Activated CD8-positive, alpha-beta memory T cell treated with anti-CD3 and anti-CD28 coated beads for 4 hours (primary cell): ENCODE results near the gene COX6A2.

Experiments used
- DNase-seq, 2 donors: peaks; one replicate each; pipeline ENCODE4 v3.0.0-alpha.2; 2020; ENCODE audit warnings: low read depth in 2 of 2

Gene COX6A2

DNA sequence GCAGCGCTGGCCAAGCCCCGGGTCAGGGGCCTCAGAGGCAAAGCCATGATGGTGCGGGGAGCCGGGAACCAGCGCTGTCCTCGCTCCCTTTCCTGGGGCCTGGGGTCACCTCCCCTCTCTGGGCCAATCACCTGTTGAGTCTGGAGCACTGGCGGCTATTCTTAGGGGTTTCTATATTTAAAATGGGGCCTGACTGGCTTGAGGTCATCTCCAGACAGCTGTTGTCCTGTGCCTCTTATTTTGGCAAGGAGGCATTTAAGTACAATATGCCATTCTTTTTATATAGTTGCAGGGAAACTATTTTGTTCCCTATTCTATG lies at the start of gene COX6A2:
COX6A2 (minus strand) TSS at position 82 of the 319 bp plus-strand sequence; CDS start at position 47, 35 bp downstream.
- DNase-seq = no peak

DNA sequence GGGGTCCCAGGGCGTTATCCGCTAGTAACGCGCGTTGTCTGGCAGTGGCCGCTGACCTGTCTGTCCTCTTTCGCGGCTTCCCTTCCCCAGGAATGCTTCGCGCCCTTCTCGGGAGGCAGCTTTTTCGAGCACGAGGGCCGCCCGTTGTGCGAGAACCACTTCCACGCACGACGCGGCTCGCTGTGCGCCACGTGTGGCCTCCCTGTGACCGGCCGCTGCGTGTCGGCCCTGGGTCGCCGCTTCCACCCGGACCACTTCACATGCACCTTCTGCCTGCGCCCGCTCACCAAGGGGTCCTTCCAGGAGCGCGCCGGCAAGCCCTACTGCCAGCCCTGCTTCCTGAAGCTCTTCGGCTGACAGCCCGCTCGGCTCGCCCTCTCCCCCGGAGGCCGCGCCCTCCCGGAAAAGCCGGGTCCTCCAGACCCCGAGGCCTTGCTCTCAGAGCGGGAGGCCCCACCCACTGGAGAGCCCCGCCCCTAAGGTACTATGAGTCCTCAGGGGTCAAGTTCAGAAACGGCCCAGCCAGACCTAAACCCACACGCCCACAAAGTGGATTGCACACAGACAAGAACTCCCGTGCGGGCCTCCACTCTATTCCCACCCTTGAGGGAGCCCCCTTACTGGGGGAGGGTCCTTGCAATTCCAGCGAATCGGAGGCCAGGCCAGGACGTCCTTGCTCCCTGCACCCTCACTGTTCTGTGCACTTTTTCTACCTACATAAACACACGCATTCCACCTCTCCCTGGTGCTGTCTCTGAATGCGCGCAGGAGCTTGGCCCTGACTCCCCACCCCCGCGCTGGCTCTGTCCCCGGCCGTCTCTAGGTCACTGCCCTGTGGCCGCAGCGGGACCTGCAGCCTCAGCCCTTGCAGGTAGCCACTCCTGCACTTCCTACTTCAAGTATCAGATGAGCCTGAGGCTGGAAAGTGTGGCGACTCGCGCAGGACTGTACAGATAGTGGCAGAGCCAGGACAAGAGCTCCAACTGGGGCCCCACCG lies 49.4 kb upstream of the COX6A2 start:
- no peak for DNase-seq

DNA sequence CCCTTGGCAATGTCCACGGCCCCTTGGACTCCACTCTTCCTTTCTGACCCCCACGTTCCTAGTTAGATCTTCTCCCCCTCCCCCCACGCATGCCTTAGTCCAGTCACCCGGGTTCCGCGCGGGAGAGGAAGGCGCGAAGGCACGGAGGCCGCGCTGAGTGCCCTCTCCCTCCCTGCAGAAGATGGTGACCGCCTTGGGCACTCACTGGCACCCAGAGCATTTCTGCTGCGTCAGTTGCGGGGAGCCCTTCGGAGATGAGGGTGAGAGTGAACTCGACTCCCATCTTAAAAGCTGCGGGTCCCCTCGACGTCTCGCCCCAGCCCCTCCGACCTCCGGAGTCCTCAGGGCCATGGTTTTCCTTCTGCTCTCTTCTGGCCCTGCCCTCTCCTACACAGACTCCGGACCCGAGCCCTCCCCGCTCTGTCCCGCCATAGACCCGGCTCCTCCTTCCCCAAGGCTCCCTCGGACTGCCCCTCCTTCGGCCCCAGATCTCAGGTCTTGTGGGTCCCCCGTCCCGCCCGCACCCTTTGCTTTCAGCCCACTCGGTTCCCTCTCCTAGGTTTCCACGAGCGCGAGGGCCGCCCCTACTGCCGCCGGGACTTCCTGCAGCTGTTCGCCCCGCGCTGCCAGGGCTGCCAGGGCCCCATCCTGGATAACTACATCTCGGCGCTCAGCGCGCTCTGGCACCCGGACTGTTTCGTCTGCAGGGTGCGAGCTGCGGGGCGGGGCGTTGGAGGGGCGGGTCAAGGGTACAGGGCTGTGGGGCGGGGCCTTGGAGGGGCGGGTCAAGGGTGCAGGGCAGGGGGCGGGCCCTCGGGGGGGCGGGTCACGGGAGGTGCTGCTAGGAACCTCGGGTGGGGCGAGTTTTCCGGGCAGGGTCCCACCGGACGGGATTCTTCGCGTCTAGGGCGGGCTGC lies 48.4 kb upstream of the COX6A2 start:
- peak; percentile 75 to 83 for DNase-seq

DNA sequence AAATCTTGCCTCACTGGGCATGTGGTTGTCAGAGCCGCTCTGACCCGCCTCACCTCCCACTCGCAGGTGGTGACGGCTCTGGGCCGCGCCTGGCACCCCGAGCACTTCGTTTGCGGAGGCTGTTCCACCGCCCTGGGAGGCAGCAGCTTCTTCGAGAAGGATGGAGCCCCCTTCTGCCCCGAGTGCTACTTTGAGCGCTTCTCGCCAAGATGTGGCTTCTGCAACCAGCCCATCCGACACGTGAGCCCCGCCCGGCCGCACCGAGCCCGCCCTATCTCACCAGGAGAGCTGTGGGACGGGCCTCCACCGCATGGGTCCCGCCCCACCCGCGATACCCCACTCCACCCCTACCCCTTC lies 47.8 kb upstream of the COX6A2 start:
- no peak for DNase-seq

DNA sequence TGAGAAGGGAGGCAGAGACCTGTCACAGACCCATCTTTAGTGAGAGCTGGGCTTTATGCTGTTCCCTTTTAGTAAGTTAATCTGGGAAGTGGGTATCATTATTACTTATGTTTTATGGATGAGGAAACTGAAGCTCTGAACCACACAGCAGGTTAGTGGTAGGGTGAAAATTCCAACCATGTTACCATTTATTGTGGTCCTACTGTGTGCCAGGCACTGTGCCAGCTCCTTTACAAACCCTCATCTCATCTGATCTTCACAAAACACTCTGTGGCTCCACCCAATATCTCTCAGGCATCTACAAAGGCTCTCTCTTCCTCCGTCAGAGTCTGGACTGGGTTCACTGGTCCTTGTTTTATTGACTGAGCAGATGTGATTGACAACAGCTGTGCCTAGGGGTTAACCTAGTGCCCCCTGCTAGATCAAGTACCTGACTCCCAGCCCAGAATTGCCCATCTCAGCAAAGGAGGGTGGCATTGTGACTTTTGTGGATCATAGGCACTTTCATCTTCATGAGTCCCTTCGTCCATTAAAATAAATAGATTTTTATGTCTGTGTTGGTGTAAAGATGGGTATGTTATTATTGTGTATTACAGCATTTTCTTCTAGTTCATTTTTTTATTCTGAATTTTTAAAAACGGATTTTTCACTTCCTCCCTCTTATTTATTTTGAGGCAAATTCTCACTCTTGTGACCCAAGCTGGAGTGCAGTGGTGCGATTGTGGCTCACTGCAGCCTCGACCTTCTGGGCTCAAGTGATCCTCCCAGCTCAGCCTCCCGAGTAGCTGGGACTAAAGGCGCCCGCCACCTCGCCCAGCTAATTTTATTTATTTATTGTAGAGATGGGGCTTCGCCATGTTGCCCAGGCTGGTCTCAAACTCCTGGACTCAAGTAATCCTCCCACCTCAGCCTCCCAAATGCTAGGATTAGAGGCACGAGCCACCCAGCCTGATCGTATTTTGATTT lies 46.9 kb upstream of the COX6A2 start:
- no peak for DNase-seq

DNA sequence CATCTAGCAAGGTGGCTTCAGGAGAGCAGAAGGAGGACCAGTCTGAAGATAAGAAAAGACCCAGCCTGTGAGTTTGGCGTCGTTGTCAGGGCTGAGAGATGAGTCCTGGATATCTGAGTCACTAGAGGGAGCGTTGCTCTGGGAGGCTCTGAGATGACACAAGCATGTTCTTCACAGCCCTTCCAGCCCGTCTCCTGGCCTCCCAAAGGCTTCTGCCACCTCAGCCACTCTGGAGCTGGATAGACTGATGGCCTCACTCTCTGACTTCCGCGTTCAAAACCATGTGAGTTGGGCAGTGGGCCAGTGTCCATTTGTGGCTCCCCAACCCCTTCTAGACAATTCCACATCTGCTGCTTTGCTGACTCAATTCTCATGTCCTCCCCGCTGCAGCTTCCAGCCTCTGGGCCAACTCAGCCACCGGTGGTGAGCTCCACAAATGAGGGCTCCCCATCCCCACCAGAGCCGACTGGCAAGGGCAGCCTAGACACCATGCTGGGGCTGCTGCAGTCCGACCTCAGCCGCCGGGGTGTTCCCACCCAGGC lies 46.1 kb upstream of the COX6A2 start:
- DNase-seq = no peak

DNA sequence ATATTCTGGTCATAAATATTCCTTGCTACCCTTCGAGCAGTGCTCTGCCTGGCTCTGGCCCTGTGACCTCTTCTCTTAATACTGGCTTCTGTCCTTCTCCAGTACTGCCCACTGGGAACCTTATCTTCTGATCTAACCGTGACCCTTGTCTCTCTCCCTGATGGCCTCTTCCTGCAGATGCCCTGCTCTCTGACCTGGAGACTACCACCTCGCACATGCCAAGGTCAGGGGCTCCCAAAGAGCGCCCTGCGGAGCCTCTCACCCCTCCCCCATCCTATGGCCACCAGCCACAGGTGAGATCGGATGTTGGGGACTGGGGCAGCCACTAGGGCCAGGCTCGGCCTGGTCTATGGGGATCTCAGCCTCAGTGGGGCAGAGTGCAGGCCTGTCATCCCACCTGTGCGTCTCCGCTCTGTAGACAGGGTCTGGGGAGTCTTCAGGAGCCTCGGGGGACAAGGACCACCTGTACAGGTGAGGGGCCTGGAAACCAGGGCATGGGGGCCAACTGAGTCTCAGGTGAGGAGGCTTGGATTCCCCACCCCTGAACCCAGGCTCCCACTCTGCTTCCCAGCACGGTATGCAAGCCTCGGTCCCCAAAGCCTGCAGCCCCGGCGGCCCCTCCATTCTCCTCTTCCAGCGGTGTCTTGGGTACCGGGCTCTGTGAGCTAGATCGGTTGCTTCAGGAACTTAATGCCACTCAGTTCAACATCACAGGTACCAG lies 45.3 kb upstream of the COX6A2 start:
- no peak for DNase-seq

DNA sequence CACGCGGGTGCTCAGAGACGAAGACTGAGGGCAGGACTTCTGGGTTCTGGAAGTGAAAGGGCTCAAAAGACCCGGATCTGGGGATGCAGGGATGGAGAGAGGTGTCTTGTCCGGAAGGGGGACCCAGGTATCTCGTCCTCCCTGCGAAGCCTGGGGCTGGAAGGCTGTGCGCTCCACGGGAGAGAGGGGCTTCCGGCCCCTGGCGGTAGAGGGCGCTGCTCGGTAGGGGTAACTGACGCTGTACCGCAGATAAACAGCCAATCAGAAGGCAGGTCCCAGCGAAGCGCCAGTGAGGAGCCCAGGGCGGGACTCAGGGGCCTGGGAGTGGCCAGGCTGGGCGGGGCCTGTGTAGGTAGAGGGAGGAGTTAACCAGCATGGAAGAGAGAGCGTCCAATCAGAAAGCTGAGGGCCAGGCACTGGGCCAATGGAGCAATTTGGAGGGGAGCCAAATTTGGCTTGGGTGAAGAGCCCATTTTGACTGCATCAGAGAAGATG lies 44.6 kb upstream of the COX6A2 start:
- DNase-seq = no peak

DNA sequence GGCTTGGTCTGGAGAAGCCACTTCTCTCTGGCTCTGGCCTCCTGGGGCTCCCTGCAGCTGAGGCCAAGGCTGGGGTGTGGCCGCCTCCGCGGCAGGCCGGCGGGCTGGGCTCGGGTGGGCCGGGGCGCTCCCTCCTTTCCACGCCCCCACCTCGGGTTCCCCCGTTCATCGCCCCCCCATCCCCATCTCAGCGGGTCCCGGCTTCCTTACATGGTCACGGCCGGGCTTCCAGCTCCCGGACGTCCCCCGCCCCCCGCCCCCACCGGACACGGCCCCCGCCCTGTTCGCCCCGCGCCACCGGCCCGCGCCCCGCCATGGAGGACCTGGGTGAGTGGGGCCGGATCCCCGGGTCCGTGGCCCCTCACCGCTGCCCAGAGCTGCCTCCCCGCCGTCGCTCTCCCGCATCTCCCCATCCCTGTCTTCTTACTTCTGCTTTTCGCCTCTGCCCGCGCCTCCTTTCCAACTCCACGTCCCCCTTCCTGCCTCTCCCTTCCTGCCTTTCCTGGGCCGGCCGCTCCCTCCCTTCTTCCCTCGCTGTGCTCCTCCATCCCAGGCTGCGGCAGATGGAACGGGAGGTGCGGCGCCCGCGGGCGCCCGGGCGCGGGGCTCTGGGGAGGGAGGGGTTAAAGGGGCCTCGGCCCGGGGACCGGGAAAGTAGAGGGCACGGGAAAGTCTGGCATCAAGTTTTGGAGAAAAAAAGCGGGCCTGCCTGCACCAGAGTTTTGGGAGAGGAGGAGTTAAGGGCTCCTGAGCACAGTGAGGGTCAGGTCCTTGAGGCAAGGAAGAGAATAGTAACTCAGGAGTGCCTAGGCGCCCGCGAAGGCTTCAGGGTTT lies 43.9 kb upstream of the COX6A2 start, which contains the start of gene TGFB1I1:
TGFB1I1 (plus strand) TSS at position 278 of the 834 bp plus-strand sequence; CDS start at position 315, 37 bp downstream.
- no peak for DNase-seq

DNA sequence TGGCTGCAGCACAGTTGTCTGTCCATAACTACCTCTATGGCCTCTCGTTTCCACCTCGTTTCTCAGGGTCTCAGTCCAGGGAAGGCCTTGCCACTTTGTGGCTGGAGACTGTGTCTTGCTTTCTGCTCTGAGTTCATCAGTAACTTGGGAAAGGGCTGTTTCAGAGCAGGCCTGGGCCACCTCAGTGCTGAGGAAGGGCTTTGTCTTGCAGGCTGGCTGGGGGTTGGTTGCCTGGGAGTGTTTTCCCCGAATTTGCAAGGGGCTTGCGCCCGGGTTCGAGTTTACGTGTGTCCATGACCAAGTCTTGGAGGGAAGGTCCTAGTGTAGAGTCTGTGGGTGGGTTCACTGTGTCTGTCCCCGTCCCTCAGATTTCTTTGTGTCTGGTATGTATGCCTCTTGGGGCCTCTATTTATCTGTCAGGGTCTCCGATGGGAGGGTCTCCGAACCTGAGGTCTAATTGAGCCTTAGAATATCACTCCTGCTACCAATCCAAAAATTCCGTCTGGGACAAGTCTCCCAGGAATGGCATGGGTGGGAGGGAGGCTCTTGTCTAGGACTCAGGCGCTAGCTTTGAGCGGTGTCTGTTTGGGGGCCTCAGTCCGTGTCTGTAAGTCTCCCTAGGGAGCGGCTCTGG lies 43.2 kb upstream of the COX6A2 start:
- DNase-seq = no peak

DNA sequence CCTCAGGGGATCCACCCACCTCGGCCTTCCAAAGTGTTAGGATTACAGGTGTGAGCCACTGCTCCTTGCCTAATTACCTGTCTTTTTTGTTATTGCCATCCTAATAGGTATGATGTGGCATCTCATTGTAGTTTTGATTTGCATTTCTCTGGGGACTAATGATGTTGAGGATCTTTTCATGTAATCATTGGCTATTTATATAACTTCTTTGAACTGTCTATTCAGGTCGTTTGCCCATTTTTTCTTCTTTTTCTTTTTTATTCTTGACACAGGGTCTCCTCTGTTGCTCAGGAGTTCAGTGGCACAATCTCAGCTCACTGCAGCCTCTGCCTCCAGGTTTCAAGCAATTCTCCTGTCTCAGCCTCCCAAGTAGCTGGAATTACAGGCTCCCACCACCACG lies 42.5 kb upstream of the COX6A2 start:
- no peak for DNase-seq

DNA sequence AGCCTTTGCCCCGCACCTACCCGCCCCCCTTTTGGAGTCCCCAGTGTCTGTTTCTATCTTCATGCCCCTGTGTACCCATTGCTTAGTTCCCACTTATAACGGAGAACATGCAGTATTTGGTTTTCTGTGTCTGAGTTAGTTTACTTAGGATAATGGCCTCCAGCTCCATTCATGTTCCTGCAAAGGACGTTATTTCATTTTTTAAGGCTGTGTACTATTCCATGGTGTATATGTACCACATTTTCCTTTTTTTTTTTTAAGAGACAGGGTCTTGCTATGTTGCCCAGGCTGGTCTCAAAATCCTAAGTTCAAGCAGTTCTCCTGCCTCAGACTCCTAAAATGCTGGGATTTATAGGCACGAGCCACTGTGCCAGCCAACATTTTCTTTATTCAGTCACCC lies 39.7 kb upstream of the COX6A2 start:
- no peak for DNase-seq

DNA sequence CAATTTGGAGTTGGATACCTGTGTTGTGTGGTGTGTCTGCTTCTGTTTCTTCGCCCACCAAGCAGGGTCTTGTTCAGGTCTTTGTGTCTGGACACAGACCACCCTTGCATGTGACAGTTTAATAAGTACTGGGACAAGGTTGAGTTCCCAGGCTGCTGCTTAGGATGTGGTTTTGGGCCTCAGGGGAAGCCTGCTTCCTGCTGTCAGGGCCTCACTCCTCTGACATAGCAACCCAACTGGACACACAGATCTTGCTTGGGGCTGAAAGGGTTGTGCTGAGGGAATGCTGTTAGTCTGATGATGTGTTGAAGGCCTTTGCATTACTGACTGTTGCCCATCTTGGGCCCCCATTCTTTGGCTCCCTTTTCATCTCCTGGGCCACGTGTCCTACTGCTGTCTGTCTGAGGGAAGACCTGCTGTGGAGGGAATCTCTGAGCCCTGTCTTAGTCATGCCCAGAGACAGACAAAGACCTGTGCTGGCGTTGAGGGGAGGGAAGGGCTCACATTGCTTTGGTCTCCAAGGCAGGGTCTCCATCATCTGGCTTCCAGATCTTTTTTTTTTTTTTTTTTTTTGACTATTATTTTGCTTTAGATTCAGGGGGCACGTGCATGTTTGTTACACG lies 39.1 kb upstream of the COX6A2 start:
- no peak for DNase-seq

DNA sequence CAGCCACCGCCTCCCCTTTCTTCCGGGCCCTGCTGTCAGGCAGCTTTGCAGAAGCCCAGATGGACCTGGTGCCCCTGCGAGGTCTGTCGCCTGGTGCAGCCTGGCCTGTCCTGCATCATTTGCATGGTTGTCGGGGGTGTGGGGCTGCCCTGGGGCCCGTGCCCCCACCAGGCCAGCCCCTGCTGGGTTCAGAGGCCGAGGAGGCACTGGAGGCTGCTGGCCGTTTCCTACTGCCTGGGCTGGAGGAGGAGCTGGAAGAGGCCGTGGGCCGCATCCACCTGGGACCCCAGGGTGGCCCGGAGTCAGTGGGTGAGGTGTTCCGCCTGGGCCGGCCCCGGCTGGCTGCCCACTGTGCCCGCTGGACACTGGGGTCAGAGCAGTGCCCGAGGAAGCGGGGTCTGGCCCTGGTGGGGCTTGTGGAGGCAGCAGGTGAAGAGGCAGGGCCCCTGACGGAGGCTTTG lies 38.3 kb upstream of the COX6A2 start:
- no peak for DNase-seq

DNA sequence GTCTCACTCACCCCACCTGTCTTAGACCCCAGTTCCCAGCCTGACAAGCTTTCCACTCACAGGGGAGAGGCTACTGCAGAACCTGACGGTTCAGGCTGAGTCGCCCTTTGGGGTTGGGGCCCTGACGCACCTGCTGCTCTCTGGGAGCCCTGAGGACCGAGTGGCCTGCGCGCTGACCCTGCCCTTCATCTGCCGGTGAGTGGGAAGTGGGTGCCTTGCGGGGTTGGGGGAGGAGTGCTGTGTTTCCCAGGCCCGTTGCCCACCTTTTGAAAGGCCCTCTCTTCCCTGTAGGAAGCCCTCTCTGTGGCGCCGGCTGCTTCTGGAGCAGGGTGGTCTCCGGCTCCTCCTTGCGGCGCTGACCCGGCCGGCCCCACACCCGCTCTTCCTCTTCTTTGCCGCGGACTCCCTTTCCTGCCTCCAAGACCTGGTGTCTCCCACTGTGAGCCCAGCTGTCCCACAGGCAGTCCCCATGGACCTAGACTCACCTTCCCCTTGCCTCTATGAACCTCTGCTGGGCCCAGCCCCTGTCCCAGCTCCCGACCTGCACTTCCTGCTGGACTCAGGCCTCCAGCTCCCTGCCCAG lies 37.7 kb upstream of the COX6A2 start:
- no peak for DNase-seq

DNA sequence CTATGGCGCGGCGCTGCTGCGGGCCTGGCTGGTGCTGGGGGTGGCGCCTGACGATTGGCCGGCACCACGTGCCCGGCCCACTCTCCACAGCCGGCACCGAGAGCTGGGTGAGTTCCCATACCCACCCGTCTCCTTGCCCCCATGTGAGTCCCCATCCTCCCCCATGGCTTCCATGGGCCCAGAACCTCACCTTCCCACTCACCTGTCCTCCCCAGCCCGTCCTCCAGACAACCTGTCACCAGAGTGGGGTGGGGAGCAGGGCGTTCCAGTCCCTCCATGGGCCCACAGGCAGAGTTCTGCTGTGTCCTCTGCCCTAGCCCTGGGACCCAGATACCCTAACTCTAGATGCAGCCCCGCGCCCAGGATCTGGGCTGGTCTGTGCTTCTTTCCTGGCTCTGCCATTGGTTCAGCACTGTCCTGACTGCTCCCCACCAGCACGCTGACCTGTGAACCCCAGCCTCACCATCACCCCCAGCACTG lies 36.7 kb upstream of the COX6A2 start:
- DNase-seq = no peak

DNA sequence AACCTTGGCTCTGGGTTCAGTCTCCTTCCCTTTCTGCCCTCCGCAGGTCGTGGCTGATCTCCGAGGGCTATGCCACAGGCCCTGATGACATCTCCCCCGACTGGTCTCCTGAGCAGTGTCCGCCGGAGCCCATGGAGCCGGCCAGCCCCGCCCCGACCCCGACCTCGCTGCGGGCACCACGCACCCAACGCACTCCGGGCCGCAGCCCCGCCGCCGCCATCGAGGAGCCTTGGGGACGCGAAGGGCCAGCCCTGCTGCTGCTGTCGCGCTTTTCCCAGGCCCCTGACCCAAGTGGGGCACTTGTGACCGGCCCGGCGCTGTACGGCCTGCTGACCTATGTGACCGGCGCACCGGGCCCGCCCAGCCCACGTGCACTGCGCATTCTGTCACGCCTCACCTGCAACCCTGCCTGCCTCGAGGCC lies 36.2 kb upstream of the COX6A2 start:
- DNase-seq = no peak
